Lower leg skin (tissue), 4 donors: ENCODE measurements around the gene SEC61B. TPM values are rescaled to one million over a fixed set of nuclear protein-coding genes. Genes with fewer than 3 reads are reported as not detected.

ENCODE experiments used
- DNase-seq, 2 donors: peaks; one replicate each; pipeline ENCODE4 v3.0.0-alpha.2; 2019; ENCODE audit warnings: low spot score in 2 of 2
- H3K4me3 ChIP-seq: fragments of 200-600 bp; sonication (generic); 2 replicates; pipeline ENCODE4 v1.5.1; 2017; ENCODE audit warnings: mild to moderate bottlenecking, low read depth; ENCODE audit not compliant: poor library complexity, severe bottlenecking
- POLR2A ChIP-seq, 2 donors: fragments of 450-650 bp; IDR thresholded peaks; one replicate each; pipeline ENCODE4 v1.6.1; 2016 to 2017; ENCODE audit warnings: antibody characterized with exemption in 2 of 2, mild to moderate bottlenecking in 1 of 2, moderate library complexity in 1 of 2
- WGBS, 2 donors: methylation state at CpG; one replicate each; pipeline ENCODE4 v1.1.5; 2018; 5-methylcytosine and 5-hydroxymethylcytosine counted together
- intact Hi-C: fragments of 100-400 bp; cut with DNase I; formaldehyde crosslinking; loops from one replicate; pipeline ENCODE4 v1.15.0; 2023; ENCODE audit warnings: low total_unique reads
- total RNA-seq, 4 donors: library from RNA; depleted of rRNA; stranded (reverse); fragments of >200 nt; gene quantifications; one replicate each; pipeline ENCODE4 v1.1.0, GENCODE V29; 2016
- TF ChIP-seq, protein P1 (sequence below), 3 donors: fragments of 450-650 bp; IDR thresholded peaks; one replicate each; pipeline ENCODE4 v1.5.1; 2016; ENCODE audit warnings: antibody characterized with exemption in 3 of 3, mild to moderate bottlenecking in 3 of 3, moderate library complexity in 2 of 3

Gene SEC61B
- total RNA-seq, 4 donors from 2014 or later: 58.6 to 82.0 (median 75.4) TPM

DNA sequence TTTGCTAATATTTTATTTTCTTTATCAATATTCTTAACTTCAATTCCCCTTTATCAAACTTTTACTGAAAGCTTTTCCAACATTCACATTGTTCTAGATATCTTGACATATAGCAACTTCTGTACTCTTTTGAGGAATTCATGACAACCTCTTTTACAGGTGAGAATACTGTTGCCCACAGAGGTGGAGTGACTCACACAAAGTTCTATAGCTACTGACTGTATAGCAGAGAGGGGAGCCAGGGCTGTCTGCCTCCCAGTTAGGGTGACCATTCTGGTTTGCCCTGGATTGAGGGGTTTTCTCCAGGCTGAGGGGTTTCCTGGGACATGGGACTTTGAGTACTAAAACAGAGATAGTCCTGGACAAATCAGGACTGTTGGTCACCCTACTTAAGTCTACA lies 16.2 kb downstream of the SEC61B start:
- H3K4me3 ChIP-seq: no peak overlapping the region
- TF ChIP-seq POLR2A (IDR thresholded peaks at IDR 0.05): no peak
- TF ChIP-seq, protein P1, sequence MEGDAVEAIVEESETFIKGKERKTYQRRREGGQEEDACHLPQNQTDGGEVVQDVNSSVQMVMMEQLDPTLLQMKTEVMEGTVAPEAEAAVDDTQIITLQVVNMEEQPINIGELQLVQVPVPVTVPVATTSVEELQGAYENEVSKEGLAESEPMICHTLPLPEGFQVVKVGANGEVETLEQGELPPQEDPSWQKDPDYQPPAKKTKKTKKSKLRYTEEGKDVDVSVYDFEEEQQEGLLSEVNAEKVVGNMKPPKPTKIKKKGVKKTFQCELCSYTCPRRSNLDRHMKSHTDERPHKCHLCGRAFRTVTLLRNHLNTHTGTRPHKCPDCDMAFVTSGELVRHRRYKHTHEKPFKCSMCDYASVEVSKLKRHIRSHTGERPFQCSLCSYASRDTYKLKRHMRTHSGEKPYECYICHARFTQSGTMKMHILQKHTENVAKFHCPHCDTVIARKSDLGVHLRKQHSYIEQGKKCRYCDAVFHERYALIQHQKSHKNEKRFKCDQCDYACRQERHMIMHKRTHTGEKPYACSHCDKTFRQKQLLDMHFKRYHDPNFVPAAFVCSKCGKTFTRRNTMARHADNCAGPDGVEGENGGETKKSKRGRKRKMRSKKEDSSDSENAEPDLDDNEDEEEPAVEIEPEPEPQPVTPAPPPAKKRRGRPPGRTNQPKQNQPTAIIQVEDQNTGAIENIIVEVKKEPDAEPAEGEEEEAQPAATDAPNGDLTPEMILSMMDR (IDR thresholded peaks at IDR 0.05): no peak
- DNase-seq: no peak
- intact Hi-C loops: no loop called here

GRCh38 chr9:99239341-99240060 lies 17.4 kb downstream of the SEC61B start:
- no peak overlapping the region for H3K4me3 ChIP-seq
- TF ChIP-seq, protein P1 (IDR thresholded peaks at IDR 0.05): no peak
- TF ChIP-seq POLR2A (IDR thresholded peaks at IDR 0.05): no peak
- WGBS, 2 donors: 62 to 66% methylated on average over 6 of the region's 6 CpGs
- intact Hi-C loops: no loop called here
- no peak for DNase-seq

- H3K4me3 ChIP-seq: no peak overlapping the region
- WGBS, 2 donors: 83 to 88% methylated on average over 7 of the region's 7 CpGs
- TF ChIP-seq, protein P1 (IDR thresholded peaks at IDR 0.05): no peak
- TF ChIP-seq POLR2A (IDR thresholded peaks at IDR 0.05): no peak
- intact Hi-C loops: no loop called here
- no peak for DNase-seq
Observed at GRCh38 chr9:99241106-99241505, 19.0 kb downstream of the SEC61B start.

DNA sequence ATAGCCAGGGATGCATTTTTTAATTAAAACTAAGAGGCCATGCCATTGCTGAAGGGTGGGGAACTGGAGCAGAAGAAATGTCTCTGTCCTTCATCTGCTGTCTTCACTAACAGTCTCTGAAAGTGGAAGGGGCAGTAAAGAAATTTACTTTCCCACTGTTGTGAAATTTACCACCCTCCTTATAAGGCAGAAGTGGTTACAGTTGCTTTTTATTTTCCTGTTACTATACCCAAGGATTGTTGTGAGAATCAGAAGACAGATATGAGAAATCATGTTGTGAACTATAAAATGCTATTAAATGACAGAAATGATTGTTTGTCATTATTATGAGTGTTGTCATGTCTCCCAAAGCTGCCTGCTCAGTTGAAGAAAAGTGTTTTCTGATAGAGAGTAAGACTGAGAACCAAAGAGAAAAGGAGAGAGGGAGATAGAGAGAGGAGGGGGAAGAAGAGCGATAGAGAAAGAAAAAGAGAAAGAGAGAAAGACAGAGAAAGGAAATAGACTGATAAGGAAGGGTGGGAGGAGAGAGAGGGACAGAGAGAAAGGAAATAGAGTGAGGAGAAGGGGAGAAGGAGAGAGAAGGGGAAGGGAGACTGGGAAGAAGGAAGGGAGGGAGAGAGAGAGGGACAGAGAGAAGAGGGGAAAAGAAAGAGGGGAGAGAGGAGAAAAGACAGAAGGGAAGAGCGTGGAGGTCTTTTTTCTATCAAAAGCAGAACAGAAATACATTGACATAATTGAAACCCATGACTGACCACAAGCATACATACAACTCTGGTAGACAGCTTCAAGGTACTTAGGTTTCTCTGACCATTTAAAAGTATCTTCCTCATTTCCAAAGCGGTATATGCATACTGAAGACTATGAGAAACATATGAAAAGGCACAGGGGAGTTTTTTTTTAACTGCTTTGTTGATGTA lies 22.5 kb downstream of the SEC61B start:
- H3K4me3 ChIP-seq: no peak overlapping the region
- DNase-seq: no peak
- no peak for TF ChIP-seq POLR2A (IDR thresholded peaks at IDR 0.05)
- TF ChIP-seq, protein P1 (IDR thresholded peaks at IDR 0.05): no peak
- WGBS, 2 donors: 80 to 83% methylated on average over 3 of the region's 3 CpGs
- intact Hi-C loops: no loop called here

GRCh38 chr9:99249619-99250018 lies 27.5 kb downstream of the SEC61B start:
- no peak overlapping the region for H3K4me3 ChIP-seq
- DNase-seq: no peak
- intact Hi-C loops: no loop called here

More at GRCh38 chr9:99249619-99250018, 27.5 kb downstream of the SEC61B start:
- TF ChIP-seq, protein P1 (IDR thresholded peaks at IDR 0.05): no peak
- TF ChIP-seq POLR2A (IDR thresholded peaks at IDR 0.05): no peak
